22Rv1 (cell line): Measurements from ENCODE around the gene FBXL7.

Experiments used
- H3K27ac ChIP-seq: fragments of 450-650 bp; 2 replicates; pipeline ENCODE4 v1.5.1; 2017
- ZFX ChIP-seq: fragments of 450-650 bp; IDR thresholded peaks from 2 replicates; pipeline ENCODE4 v1.6.1; 2017; ENCODE audit warnings: antibody characterized with exemption, borderline replicate concordance
- TF ChIP-seq, protein P1 (sequence below): fragments of 450-650 bp; IDR thresholded peaks from 2 replicates; pipeline ENCODE4 v1.5.1; 2017; ENCODE audit warnings: mild to moderate bottlenecking

Gene FBXL7

DNA sequence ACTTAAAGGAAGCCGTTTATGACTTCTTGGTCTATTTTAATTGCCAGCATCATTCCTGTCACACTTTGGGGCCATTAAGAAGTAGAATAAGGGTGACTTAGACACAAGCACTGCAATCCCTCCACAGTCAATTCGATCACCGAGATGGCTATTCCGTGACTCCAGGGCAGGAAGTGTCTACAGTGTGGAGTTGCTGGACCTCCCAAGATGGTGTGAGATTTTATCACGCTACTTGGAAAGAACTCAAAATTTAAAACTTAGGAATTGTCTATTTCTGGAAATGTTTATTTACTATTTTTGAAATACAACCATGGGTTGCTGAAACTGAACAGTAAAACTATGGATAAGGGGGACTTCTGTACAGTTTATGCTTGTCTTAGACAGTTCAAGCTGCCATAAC, 6.2 kb downstream of the FBXL7 start:
- TF ChIP-seq, protein P1, sequence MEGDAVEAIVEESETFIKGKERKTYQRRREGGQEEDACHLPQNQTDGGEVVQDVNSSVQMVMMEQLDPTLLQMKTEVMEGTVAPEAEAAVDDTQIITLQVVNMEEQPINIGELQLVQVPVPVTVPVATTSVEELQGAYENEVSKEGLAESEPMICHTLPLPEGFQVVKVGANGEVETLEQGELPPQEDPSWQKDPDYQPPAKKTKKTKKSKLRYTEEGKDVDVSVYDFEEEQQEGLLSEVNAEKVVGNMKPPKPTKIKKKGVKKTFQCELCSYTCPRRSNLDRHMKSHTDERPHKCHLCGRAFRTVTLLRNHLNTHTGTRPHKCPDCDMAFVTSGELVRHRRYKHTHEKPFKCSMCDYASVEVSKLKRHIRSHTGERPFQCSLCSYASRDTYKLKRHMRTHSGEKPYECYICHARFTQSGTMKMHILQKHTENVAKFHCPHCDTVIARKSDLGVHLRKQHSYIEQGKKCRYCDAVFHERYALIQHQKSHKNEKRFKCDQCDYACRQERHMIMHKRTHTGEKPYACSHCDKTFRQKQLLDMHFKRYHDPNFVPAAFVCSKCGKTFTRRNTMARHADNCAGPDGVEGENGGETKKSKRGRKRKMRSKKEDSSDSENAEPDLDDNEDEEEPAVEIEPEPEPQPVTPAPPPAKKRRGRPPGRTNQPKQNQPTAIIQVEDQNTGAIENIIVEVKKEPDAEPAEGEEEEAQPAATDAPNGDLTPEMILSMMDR, result no peak
- TF ChIP-seq ZFX, result no peak
- no peak overlapping the region for H3K27ac ChIP-seq

DNA sequence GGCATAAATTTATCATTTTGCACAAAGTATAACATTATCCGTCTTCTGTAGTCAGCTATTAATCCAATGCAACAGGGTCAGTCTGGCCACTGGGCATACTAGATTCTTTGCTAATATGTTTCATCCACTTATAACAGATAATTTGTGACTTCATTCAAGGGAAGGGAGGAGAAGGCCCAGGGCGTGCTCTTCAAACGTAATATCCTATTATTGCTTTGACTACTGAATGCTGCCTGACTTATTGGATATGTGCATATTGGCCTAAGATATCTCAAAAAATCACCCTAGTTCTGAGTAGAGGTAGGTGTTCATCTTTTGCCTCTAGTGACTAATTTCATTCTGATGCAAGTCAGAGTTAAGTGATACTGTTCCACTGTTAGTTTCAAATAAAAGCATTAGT, 6.9 kb downstream of the FBXL7 start:
- no peak overlapping the region for H3K27ac ChIP-seq
- TF ChIP-seq, protein P1, result no peak
- no peak for TF ChIP-seq ZFX

DNA sequence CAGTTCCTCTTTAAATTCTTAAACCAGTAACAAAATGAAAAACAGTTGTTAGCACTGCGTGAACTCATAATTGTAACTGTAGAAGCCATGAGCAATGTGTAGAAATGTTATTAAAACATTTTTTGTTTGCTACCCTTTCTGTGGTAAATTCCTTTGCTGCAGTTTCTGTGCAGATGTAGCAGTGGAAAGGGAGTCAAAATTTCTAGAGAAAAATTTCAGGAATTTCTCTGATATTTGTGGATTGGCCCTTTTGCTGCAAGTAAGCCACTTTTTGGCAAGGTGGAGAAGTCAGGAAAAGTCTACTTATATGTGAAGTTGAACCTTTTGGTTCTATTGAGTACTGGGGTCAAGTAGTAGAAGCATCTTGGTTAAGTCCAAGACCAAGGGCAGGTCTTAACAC, 10.1 kb downstream of the FBXL7 start:
- TF ChIP-seq, protein P1, result no peak
- no peak for TF ChIP-seq ZFX
- no peak overlapping the region for H3K27ac ChIP-seq

DNA sequence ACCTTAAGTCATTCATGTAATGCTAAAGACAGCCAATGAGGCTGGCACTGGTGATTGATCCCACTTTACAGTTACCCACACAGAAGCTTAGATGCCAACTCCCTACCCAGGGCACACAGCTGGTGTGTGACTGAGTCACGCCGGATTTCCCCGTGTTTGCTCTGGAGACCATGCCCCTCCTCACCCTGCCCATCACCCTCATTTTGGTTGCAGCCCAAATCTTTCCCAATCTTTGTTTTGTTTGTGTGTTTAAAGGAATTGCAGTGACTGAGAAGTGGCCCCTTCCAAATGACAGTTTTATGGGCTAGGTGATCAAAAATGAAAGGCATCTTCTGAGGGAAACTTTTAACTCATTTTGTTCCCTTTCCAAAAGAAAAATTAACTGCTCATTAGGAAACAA, 10.9 kb downstream of the FBXL7 start:
- H3K27ac ChIP-seq, result no peak overlapping the region
- TF ChIP-seq, protein P1, result no peak
- no peak for TF ChIP-seq ZFX

DNA sequence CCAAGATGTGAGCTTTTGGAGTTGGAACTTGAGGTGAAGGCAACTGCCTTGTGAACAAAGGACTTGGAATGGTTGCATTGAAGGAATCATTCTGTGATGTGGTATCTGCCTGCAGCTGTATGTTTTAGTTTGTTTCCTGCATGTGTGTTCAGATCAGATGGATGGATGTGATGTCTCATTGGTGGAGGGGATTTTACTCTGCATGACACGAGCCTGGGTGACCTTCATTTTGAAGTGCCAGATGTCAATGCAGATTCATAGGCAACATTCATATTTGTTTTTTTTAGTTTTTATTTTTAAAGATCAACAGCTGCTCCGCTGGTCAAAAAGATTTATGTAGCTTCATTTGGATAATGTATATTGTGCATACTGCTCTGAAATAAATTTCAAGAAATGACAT, 13.5 kb downstream of the FBXL7 start:
- no peak for TF ChIP-seq ZFX
- TF ChIP-seq, protein P1, result no peak
- no peak overlapping the region for H3K27ac ChIP-seq

DNA sequence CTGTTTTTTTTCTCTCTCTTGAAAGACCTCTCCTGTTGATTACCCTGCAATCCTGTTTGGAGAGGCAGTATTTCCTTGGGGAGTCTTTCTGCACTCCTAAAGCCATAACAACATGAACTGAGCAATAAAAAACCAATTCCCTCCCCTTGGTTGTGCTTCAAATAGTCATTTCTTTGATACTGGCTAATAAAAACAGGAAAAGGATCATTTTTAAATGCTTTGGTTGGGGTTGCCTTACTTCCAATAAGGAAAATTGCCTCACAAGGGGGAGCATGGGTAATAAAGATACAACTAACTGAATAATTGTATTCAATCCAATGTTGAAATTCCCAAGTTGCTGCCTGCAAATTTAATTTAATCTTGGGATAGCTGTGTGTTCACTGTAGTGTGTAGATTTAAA, 13.9 kb downstream of the FBXL7 start:
- TF ChIP-seq, protein P1, result no peak
- TF ChIP-seq ZFX, result no peak
- no peak overlapping the region for H3K27ac ChIP-seq

DNA sequence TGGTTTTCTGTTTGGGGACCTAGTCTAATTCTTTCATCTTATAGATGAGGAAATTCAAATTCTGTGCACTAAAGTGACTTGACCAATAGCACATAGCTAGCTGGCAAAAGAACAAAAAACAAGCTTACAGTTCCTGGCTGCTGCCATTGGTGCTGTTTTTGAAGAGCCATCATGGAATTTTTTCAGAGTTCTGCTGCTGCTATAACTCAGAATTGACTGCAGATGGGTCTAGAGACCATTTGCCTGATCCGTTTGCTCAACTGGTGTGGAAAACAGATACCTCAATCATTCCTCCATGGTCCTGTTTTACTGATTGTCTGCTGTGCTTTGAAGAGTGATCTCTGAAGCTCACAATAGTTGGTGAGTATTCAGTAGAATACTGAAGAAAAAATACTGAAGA, 15.2 kb downstream of the FBXL7 start:
- no peak overlapping the region for H3K27ac ChIP-seq
- TF ChIP-seq, protein P1, result no peak
- TF ChIP-seq ZFX, result no peak
